Heart left ventricle (tissue), 13 donors: ENCODE measurements around the gene NOTUM.

Experiments
- CTCF ChIP-seq, 12 donors: fragments of 200-600 bp; sonication (generic) in 4 of 12; IDR thresholded peaks; one replicate each; pipeline versions ENCODE4 v1.5.0 to v1.8.0; 2018 to 2022; ENCODE audit warnings: antibody characterized with exemption in 12 of 12, mild to moderate bottlenecking in 5 of 12
- POLR2A ChIP-seq, 2 donors: fragments of 450-650 bp; IDR thresholded peaks; one replicate each; pipeline ENCODE4 v1.6.1; 2017; ENCODE audit warnings: antibody characterized with exemption in 2 of 2, mild to moderate bottlenecking in 2 of 2, moderate library complexity in 2 of 2
- donor health status: ischemic (EF 13 %, LVEDD 7.1; RV severe dilation, severe dysfunction).
- donor health status: DM: no; HTN: yes; CAD: no.
- donor health status: DM: no; HTN: no; CAD: no.
- donor health status: ischemic (EF 25% LVEDD 6.9; RV normal size, moderate dysfunction).
- donor health status: ischemic (EF 25% LVEDD 5.7; RV mildly dilated, moderate dysfunction).
- donor health status: ischemic (EF 35%, LVEDD 5.7; RV mildly dilated, moderate dysfunction).
- donor health status: nonischemic (EF 11% LVEDD 7.7; RV severe dilation, severe dysfunction).
- donor health status: DM: yes; HTN: yes; CAD: no.
- donor health status: PGD.
- donor health status: ischemic (EF 29% LVEDD 5.4; RV normal size, mild dysfunction).
- donor health status: nonischemic (EF 23%, LVEDD 6.1; RV moderate dilation, normal function).

DNA sequence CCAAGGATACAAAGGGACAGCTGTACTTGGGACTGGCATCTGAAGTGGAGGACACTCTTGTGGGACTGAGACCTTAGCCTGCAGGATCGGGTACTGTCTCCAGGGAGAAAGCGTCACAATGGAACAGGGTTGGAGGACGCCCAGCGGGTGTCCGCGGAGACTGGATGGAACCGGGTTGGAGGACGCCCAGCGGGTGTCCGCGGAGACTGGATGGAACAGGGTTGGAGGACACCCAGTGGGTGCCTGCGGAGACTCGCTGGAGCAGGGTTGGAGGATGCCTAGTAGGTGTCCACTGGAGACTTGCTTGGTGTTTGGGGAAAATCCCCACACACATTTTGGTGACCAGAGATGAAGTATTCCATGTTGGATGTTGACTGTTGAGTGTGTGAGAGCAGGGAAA is 13.8 kb downstream of the NOTUM start, which contains the start of gene MYADML2:
- TF ChIP-seq CTCF (IDR thresholded peaks at IDR 0.05) (no peak), POLR2A (IDR thresholded peaks at IDR 0.05) (no peak)
